HG02981 (cell line): ENCODE measurements around the gene F2RL3.

Source experiments
- ATAC-seq: cut with Tn5 transposase; IDR thresholded peaks from one replicate; pipeline ENCODE4 v1.9.1; 2021; ENCODE audit warnings: mild to moderate bottlenecking, moderate library complexity; ENCODE audit not compliant: unreplicated experiment

The F2RL3 gene

GRCh38 chr19:16888629-16889365 lies at the start of gene F2RL3:
Gene F2RL3 (plus strand): TSS chr19:16888999. CDS start chr19:16889190, 191 bp downstream.
- no peak for ATAC-seq

DNA sequence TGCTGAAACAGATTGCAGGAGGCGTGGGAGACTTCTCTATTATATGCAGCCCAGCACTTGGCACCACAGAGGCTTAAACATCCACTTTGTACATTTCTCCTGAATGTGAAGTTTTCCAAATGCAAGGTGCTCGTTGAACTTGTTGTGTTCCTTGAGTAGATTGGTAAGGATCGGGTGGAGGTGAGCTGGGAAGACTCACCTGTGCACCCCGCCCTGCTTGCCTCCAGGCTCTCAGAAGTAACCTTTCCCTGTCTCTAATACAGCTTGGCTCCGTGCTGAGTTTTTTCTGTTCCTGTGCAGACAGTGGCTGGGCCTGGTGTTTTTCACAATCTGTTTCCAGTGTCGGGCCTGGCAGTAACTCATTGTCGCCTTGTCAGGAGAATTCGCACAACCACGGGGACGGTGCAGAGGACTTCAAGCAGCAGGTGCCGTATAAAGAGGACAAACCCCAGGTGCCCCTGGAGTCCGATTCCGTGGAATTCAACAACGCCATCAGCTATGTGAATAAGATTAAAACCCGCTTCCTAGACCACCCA lies 47.3 kb upstream of the F2RL3 start:
- ATAC-seq: no peak

DNA sequence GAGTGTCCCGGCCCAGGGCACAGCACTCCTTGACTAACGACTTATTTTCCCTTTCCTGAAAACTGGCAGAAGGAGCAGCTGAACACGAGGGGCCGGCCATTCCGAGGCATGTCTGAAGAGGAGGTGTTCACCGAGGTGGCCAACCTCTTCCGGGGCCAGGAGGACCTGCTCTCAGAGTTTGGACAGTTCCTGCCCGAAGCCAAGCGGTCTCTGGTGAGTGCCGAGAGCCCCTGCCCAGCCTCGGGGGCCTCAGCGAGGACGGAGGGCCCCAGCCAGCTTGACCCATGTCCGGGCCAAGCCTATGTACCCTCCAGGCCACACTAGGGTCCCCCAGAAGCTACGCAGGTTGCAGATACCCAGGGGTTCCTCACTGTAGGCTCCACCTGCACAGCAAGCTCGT lies 41.9 kb upstream of the F2RL3 start:
- ATAC-seq: no peak

DNA sequence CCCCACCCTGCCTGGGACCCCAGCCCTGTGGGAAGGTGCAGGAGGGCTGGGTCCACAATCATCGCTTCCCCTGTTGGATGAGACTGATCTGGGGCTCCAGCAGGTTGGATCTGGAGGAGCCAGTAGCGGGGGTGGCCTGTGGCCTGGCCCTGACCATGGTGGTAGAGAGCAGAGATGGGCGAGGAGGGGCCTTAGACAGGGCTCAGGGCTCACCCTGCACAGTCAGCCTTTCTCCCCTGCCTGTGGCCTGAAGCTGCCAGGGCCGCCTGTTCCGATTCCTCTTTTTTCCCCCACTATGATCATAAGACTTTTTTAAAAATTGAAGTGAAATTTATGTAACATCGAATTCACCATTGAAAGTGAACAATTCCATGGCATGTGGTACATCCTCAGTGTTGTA lies 41.4 kb upstream of the F2RL3 start:
- no peak for ATAC-seq

DNA sequence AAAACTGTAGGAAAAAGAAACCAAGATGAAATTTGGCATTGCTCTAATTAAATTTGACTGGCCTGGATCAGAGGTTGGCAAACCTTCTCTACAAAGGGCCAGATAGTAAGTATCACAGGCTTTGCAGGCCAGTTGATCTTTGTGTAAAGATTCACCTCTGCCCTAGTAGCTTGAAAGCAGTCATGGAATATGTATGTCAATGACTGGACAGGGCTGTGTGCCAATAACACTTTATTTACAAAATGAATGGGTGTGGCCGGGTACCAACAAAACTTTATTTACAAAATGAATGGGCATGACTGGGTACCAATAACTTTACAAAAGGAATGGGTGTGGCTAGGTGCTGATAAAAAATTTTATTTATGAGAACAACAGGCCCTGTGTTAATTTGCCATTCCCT lies 39.6 kb upstream of the F2RL3 start:
- ATAC-seq: no peak

GRCh38 chr19:16850133-16850532 lies 38.7 kb upstream of the F2RL3 start:
- no peak for ATAC-seq

DNA sequence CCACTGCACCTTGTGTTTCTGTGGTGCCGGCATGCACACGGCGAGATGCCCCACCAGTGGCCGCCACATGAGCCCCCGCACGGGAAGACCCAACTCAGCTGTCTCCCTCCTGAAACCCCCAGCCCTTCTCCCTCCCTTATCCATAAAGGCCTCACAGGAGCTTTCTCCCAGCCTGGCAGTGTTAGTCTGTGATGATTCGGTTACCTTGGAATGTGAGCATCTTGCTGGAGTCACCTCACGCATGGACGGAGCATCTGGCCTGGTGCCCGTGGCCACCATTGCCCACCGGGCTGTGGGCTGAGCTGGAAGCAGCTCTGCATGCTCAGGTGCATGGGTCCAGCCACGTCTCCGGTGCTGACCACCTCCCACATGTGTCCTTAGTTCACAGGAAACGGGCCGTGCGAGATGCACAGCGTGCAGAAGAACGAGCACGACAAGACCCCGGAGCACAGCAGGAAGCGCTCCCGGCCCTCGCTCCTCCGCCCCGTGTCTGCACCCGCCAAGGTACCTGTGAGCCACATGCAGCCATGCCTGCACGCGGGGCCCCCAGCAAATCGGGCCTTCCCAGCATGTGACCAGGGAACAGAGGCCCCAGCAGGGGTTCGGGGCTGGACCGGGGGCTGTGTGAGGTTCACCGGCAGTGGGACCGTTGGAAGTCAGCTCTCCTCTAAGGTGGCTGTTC lies 37.6 kb upstream of the F2RL3 start:
- ATAC-seq: no peak

- no peak for ATAC-seq
Observed at GRCh38 chr19:16853066-16853465, 35.7 kb upstream of the F2RL3 start.

DNA sequence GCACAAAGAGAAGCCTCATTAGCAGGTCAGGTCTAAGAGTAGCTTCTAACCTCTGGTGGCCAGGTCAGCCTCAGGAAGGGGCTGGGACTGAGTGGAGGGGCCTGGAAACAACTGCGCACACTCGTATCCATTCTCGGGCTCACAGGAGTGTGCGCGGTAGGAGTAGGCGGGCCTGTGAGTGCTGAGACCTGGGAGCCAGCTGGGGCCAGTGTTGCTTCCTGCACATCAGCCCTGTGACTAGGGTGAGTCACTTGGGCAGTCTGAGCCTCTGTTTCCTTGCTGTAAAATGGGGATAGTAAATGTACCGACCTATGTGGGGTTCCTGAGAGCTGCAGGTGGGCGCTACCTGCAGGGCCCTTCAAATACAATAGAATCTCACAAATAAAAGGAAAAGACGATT lies 32.7 kb upstream of the F2RL3 start:
- ATAC-seq: no peak

DNA sequence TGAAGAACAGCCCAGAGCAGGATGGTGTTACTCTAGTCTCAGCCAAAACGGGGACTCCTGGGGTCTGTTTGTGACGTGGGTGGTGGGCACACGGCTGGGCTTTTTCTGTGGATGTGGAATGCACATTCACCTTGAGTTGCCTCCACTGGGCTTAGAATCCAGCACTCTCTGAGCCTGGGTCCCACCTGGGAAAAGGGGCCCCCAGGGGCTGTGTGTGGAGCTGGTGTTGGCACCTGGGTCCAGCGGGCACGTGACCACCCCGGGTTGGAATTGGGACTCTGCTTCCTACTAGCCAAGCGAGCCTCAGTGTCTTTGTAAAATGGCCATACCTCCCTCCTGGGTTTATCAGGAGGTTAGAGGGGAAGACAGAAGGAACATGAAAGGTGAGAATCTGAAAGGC lies 29.2 kb upstream of the F2RL3 start:
- ATAC-seq: no peak

- no peak for ATAC-seq
Observed at GRCh38 chr19:16860118-16860517, 28.7 kb upstream of the F2RL3 start.

DNA sequence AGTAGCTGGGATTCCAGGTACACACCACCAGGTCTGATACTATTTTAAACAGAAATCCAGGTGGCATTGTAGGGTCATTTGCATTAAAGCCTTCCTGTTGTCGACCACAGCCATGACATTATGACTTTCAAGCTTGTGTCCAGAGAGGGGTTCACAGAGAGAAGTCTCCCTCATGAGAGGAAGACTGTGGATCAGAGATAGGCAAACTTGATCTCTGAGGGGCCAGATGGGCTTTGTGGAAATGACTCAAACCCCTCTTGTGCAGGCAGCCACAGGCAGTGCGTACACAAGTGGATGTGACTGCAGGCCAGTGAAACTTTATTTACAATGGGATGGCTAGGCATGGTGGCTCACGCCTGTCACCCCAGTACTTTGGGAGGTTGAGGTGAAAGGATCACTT lies 27.8 kb upstream of the F2RL3 start:
- no peak for ATAC-seq

GRCh38 chr19:16861834-16862233 lies 27.0 kb upstream of the F2RL3 start:
- no peak for ATAC-seq

DNA sequence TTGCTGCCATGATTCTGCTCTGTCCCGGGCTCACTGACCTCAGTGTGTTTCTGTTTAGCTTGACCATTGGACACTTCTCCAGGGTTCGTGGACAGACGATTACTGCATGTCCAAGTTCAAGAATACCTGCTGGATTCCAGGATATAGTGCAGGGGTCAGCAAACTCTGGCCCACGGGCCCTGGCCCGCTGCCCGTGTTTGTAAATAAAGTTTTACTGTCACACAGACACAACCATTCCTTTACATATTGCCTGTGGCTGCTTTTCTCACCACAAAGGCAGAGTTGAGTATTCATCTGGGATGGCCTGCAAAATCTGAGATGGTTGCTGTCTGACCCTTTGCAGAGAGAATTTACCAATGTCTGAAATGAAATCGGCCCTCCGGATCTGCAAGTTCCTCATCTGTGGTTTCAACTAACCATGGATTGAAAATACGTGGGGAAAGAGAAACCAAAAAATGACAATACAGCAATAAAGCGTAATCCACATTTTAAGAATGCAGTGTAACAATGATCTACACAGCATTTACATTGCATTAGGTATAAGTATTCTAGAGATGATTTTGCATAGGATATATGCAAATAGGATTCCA lies 25.9 kb upstream of the F2RL3 start:
- no peak for ATAC-seq

DNA sequence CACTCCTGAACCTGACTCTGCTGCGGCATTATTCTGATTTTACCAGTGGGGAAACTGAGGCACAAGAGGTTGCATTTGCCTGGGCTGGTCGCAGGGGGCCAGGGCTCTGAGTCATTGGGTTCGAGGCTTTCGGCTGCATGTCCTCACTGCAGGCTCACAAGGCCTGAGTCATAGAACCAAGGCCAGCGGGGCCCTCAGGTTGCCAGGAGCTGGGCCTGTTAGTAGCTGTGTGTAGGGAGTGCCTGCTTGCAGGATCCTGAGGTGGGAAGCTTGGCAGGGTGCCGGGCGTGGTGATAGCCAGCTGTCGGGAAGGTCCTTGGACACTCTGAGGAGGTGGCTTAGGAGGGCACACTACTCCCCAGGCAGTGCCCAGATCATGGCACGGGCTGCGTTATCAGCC lies 21.6 kb upstream of the F2RL3 start:
- no peak for ATAC-seq

DNA sequence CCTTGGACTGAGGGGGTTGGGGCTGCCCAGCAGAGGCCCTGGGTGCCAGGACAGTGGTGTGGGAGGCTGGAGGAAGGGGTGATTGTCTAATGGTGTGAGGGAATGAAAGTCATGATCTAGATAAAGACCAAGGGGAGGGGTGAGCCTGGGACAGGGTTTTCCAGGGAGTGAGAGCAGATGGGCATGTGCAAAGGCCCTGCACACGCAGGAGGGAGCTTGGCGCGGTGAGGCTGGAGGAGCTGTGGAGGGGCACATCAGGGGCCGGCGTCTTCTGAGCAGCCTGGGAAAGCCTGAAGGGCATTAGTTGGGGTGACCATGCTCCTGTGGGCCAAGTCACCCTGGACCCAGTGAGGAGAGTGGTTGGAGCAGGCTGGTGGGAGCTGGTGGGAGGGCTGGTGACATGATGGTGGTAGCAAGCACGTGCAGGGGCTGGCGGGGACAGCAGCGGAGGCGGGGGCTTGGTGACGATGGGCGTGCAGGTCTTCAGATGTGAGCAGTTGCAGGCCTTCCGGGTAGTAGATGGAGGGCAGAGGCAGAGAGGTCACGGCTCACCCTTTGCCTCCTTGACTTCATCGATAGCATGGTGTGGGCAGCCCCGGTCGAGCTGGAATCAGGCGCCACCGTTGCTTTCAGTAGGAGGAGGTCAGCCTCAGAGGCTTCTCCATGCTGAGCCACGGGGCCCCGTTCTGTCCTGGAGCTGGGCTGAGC lies 20.2 kb upstream of the F2RL3 start:
- no peak for ATAC-seq

GRCh38 chr19:16869331-16869972 lies 19.3 kb upstream of the F2RL3 start:
- ATAC-seq: no peak

GRCh38 chr19:16871871-16872270 lies 16.9 kb upstream of the F2RL3 start:
- ATAC-seq: no peak

- no peak for ATAC-seq
Observed at GRCh38 chr19:16872728-16873127, 16.1 kb upstream of the F2RL3 start.

DNA sequence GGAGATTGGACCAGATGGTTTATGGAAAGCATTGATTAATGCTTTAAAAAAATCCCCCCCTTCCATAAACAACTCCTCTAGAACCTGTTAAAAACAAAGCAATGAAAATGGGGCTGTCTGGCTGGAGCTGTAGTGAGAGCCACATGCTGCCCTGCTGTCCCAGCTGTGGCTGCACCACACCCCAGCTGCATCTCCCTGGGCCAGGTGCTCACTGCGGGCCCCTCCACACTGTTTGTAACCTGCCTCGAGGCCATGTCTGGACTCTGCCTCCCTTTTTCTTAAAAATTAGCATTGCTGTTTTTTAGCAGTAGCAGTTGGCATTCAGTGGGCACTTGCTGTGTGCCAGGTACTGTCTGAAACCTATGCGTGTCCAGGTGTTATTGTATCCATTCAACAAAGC lies 15.2 kb upstream of the F2RL3 start:
- no peak for ATAC-seq
